HepG2 (cell line): ENCODE data around the gene COLEC12. TPM values are rescaled to one million over a fixed set of nuclear protein-coding genes. Genes with fewer than 3 reads are reported as not detected.
A peak's percentile ranks its signal among the peaks of the same experiment; 100 is the strongest.

Source experiments
- CERS6 ChIP-seq: sonication (generic); formaldehyde crosslinking; IDR thresholded peaks from 2 replicates; pipeline ENCODE4 v1.5.0; 2020; ENCODE audit warnings: missing genetic modification reagents
- GZF1 ChIP-seq: sonication (generic); formaldehyde crosslinking; IDR thresholded peaks from 2 replicates; pipeline ENCODE4 v1.5.1; 2020; ENCODE audit warnings: mild to moderate bottlenecking, missing genetic modification reagents
- KDM1A ChIP-seq: IDR thresholded peaks from 2 replicates; pipeline ENCODE4 v1.6.1; 2016; ENCODE audit warnings: missing compliant biosample characterization
- KLF12 ChIP-seq: sonication (generic); formaldehyde crosslinking; IDR thresholded peaks from 2 replicates; pipeline ENCODE4 v1.4.0; 2020; ENCODE audit warnings: missing genetic modification reagents, borderline replicate concordance
- THAP9 ChIP-seq: sonication (generic); formaldehyde crosslinking; IDR thresholded peaks from 2 replicates; pipeline ENCODE4; 2020; ENCODE audit warnings: missing genetic modification reagents, mild to moderate bottlenecking, borderline replicate concordance
- ZBED4 ChIP-seq: sonication (generic); formaldehyde crosslinking; IDR thresholded peaks from 2 replicates; pipeline ENCODE4 v1.4.0; 2020; ENCODE audit warnings: missing genetic modification reagents, borderline replicate concordance
- ZNF710 ChIP-seq: sonication (generic); formaldehyde crosslinking; IDR thresholded peaks from 2 replicates; pipeline ENCODE4 v1.5.0; 2020; ENCODE audit warnings: mild to moderate bottlenecking, missing genetic modification reagents, borderline replicate concordance
- polyA plus RNA-seq, 8 experiments: library from polyadenylated mRNA; depleted of rRNA in 3 of 8; stranded (reverse) in 7 of 8; unstranded in 1 of 8; fragments of >200 nt; fragmentation: Illumina TruSeq in 4 of 8; extraction: Trizol in 4 of 8; gene quantifications; 2 replicates each; pipeline versions ENCODE4 v1.2.1 to v1.2.3, GENCODE V29; 2011 to 2016; ENCODE audit warnings: low read depth in 4 of 8, missing spikeins in 1 of 8, mixed read lengths in 1 of 8; ENCODE audit not compliant: insufficient read depth in 1 of 8
- total RNA-seq, 5 experiments: library from RNA; depleted of rRNA; stranded (reverse); fragments of >200 nt; fragmentation: Illumina TruSeq; extraction: Trizol; gene quantifications; 2 replicates each; pipeline ENCODE4 v1.2.3, GENCODE V29; 2016; ENCODE audit warnings: low read depth in 1 of 5
- TF ChIP-seq, protein P1 (sequence below): sonication (generic); formaldehyde crosslinking; IDR thresholded peaks from 2 replicates; pipeline ENCODE4 v1.9.0; 2022; ENCODE audit warnings: low read depth, missing genetic modification reagents
- TF ChIP-seq, protein P2 (sequence below), 2 experiments: sonication (generic) in 1 of 2; formaldehyde crosslinking in 1 of 2; IDR thresholded peaks; 2 replicates each; pipeline versions ENCODE4 v1.4.0 to v1.6.1; 2018 to 2020; ENCODE audit warnings: missing genetic modification reagents in 2 of 2, borderline replicate concordance in 1 of 2, low read depth in 1 of 2, mild to moderate bottlenecking in 1 of 2, missing biosample characterization in 1 of 2
- TF ChIP-seq, protein P3 (sequence below): IDR thresholded peaks from 2 replicates; pipeline ENCODE4 v1.6.1; 2016; ENCODE audit warnings: low read depth, control low read depth

Gene COLEC12
- total and polyA plus RNA-seq, 2 of the 13 experiments (the other 11 are each of a cell fraction or from before 2014, with no cell fraction given) = 0.02 to 0.11 TPM

DNA sequence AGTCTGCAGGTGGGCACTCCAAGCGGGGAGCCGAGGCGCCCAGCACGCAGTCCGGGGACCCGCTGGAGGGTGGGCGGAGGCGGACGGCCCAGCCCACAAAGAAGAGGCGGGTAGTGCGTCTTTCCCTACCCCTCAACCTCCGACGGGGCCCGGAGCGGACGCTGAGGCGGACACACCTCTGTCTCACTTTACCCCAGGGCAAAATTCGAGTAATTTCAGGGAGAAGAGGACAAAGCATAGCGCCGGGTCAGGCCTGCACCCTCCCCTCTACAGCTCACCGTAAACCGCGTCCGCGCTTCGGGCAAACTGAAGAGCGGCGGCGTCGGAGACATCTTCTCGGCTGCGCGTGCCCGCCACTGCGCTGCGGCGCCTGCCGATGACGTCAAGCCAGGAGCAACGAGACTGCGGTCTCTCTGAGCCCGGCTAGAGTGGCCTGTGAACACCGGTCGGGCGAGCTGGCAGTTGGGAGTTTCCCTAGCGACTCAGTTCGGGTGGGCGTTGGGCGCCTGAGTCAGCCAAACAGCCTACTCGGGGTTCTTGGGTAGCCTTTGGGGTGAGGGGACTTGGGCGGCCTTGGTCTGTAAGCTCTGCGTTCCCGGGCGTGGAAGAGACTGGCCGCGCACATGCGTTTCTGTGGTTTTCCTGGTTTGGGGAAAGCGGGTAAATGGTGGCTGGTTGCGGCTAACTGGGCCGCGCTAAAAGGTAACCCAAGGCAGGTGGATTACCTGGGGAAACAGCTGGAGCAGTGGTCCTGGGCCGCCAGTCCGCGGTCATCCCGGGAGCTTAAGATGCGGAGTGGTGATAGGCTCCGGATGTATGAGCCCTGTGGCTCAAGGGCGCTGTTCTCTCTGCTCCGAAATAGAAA, 232.6 kb downstream of the COLEC12 start, which contains the start of gene THOC1 (continued):
- TF ChIP-seq ZNF710 (CRISPR knock-in tag) = 0 out of 2 replicates have a peak, but pooled peaks have one; percentile 62
- no peak for TF ChIP-seq KDM1A (CRISPR knock-in tag)
- peak; percentile 88 for TF ChIP-seq GZF1 (CRISPR knock-in tag)
- TF ChIP-seq, protein P1, sequence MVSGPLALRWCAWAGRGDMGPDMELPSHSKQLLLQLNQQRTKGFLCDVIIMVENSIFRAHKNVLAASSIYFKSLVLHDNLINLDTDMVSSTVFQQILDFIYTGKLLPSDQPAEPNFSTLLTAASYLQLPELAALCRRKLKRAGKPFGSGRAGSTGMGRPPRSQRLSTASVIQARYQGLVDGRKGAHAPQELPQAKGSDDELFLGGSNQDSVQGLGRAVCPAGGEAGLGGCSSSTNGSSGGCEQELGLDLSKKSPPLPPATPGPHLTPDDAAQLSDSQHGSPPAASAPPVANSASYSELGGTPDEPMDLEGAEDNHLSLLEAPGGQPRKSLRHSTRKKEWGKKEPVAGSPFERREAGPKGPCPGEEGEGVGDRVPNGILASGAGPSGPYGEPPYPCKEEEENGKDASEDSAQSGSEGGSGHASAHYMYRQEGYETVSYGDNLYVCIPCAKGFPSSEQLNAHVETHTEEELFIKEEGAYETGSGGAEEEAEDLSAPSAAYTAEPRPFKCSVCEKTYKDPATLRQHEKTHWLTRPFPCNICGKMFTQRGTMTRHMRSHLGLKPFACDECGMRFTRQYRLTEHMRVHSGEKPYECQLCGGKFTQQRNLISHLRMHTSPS (CRISPR knock-in tag) = peak; percentile 41; the same call in 1 of the 2 replicates
- TF ChIP-seq THAP9 (CRISPR knock-in tag) = peak; percentile 94
- TF ChIP-seq, protein P2, sequence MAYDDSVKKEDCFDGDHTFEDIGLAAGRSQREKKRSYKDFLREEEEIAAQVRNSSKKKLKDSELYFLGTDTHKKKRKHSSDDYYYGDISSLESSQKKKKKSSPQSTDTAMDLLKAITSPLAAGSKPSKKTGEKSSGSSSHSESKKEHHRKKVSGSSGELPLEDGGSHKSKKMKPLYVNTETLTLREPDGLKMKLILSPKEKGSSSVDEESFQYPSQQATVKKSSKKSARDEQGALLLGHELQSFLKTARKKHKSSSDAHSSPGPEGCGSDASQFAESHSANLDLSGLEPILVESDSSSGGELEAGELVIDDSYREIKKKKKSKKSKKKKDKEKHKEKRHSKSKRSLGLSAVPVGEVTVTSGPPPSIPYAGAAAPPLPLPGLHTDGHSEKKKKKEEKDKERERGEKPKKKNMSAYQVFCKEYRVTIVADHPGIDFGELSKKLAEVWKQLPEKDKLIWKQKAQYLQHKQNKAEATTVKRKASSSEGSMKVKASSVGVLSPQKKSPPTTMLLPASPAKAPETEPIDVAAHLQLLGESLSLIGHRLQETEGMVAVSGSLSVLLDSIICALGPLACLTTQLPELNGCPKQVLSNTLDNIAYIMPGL (CRISPR knock-in tag; IDR thresholded peaks at IDR 0.05; ENCODE audit: borderline replicate concordance in 1 of 2, low read depth in 1 of 2) = peak; percentile 91 to 98
- TF ChIP-seq, protein P3, sequence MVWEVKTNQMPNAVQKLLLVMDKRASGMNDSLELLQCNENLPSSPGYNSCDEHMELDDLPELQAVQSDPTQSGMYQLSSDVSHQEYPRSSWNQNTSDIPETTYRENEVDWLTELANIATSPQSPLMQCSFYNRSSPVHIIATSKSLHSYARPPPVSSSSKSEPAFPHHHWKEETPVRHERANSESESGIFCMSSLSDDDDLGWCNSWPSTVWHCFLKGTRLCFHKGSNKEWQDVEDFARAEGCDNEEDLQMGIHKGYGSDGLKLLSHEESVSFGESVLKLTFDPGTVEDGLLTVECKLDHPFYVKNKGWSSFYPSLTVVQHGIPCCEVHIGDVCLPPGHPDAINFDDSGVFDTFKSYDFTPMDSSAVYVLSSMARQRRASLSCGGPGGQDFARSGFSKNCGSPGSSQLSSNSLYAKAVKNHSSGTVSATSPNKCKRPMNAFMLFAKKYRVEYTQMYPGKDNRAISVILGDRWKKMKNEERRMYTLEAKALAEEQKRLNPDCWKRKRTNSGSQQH = peak; percentile 83; the same call in 1 of the 2 replicates
- no peak; the same call in 1 of the 2 replicates for TF ChIP-seq CERS6 (CRISPR knock-in tag)
- peak; percentile 37; the same call in 1 of the 2 replicates for TF ChIP-seq KLF12 (CRISPR knock-in tag)
- TF ChIP-seq ZBED4 (CRISPR knock-in tag) = peak; percentile 80; the same call in 1 of the 2 replicates
